ENCODE data around the gene GNPTAB.

GRCh38 chr12:101740566-101740965 is 90.2 kb downstream of the GNPTAB start:
- TF ChIP-seq L3MBTL2 (conservative IDR thresholded peaks at IDR 0.05) (no peak), FOXK2 (IDR thresholded peaks at IDR 0.05) (no peak)
